Stimulated activated naive CD4-positive, alpha-beta T cell treated with Interleukin-2 at 50 U/mL for 16 hours (primary cell): ENCODE data around the gene SATL1.
"Not testable (repeated sequence)": the region's sequence is repeated elsewhere in the genome, so short reads cannot be mapped to it uniquely, and the experiment has no call there.

Experiments used
- DNase-seq: peaks from one replicate; lab custom pipeline; 2025; lab: John Stamatoyannopoulos, UW

Gene SATL1

DNA sequence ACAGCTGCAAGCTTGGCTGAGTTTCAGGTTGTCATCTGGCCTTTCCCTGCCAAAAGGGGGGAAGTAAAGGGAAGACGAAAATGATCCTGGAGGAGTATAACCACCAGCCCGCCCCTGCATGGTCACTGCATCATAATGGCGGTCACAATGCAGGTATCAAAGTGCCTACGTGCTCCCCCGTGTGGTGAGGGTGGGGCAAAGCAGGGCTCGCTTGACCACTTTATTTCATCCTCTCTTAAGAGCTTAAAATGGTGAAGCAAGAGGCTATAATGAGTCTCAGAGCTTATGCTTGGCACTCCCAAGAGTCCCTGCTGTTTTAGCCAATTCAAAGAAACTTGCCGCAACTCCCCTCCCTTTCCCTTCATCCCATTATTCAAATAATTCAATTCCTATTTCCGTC is 134.3 kb downstream of the SATL1 start:
- no peak for DNase-seq

DNA sequence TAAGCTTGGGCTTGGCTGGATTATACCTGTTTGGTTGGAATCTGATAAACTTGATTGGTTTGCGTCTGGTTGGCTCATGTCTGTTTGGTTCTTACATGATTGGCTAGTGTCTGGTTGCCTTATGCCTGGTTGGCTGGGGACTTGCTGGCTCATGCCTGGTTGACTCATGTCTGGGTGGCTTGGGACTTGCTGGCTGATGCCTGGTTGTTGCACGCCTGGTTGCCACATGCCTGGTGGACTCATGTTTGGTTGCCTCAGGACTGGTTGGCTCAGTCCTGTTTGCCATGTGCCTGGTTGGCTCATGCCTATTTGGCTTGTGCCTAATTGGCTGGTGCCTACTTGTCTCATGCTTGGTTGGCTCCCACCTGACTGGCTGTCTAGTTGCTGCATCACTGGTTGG is 135.4 kb downstream of the SATL1 start:
- DNase-seq = no peak

DNA sequence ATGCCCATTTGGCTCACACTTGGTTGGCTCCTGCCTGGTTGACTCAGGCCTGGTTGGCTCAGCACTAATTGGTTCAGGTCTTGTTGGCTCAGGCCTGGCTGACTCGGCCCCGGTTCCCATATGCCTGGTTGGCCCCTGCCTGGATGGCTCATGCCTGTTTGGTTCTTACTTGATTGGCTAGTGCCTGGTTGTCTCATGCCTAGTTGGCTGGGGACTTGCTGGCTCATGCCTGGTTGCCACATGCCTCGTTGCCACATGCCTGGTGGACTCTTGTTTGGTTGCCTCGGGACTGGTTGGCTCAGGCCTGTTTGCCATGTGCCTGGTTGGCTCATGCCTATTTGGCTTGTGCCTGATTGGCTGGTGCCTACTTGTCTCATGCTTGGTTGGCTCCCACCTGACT is 136.2 kb downstream of the SATL1 start:
- no peak for DNase-seq

DNA sequence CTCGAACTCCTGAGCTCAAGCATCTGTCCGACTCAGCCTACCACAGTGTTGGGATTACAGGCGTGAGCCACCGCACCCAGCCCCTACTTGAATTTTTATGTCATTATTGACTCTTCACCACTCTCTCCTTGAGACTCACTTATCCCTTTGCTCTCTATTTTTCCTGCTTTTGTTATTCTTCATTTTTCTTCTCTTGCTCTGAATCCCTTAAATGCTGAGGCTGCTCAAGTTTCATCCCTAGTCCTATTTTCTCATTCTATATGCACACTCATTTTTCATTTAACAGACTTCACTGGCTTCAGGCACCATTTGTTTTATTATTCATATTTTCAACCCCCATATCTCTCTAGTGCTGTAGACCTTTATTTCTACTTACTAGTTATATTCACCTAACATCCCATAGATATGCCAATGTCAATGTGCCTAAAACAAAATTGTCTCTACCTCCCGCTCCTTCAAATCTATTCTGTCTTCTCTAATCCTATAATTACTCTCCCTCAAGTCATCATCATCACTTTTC is 154.2 kb downstream of the SATL1 start:
- DNase-seq = no peak

DNA sequence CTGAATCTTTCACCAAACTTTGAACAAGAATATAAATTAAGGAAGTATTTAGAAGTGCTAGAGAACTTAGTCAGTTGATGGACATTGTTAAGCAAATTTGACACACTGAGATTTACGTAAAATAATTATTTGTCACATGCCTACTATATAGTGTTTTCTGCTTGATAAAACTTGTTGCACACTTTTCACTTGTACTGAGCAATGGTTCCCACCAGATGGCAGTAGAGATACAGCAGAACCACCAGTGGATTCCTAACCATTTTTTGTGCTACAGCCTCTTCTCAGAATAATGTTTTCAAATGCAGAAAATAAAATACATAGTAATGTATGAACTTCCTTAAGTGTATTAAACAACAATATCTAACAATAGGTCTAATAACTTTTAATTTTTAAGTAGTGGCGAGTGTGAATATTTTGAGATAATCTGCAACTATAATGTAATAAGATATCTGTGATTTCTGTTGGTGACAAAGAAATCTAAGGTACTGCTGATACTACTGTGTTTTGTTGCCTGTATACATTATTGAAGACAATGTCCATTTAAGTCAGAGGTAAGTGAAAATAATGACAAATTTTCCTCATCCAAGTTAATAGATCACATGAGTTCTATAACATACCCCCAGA is 158.7 kb downstream of the SATL1 start:
- no peak for DNase-seq

DNA sequence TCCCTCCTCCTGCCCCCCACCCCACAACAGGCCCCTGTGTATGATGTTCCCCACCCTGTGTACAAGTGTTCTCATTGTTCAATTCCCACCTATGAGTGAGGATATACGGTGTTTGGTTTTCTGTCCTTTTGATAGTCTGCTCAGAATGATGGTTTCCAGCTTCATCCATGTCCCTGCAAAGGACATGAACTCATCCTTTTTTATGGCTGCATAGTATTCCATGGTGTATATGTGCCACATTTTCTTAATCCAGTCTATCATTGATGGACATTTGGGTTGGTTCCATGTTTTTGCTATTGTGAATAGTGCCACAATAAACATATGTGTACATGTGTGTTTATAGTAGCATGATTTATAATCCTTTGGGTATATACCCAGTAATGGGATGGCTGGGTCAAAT is 166.3 kb downstream of the SATL1 start:
- DNase-seq = not testable (repeated sequence)

DNA sequence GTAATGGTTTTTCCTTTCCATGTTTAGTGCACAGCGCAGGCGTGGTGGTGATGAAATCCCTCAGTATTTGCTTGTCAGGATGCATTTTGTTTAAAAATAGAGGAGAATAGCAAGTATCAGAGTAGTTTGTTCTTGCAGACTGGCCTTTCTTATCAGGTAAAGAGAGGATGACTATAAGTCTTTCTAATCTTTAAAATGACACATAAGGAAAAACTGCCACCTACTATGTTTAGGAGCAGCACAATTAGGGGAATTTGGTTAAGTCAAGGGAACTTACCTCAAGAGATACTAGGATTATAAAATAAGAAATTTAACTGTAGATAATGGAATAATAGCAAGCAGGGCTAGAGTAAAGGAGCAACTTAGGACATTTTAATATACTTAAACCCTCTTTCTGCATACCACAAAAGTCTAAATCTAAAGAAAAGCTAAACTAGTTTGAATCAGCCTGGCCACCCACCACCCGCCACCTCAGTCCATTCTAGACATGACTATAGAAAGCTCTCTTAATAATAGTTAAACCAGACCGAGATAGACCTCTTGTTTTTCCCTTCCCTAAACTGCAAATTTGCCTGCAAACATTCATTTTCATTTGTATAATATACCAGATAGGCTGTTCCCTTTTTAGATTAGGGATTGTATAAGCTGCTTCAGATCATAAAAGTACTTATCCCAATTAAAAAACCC is 177.9 kb downstream of the SATL1 start:
- DNase-seq = no peak

DNA sequence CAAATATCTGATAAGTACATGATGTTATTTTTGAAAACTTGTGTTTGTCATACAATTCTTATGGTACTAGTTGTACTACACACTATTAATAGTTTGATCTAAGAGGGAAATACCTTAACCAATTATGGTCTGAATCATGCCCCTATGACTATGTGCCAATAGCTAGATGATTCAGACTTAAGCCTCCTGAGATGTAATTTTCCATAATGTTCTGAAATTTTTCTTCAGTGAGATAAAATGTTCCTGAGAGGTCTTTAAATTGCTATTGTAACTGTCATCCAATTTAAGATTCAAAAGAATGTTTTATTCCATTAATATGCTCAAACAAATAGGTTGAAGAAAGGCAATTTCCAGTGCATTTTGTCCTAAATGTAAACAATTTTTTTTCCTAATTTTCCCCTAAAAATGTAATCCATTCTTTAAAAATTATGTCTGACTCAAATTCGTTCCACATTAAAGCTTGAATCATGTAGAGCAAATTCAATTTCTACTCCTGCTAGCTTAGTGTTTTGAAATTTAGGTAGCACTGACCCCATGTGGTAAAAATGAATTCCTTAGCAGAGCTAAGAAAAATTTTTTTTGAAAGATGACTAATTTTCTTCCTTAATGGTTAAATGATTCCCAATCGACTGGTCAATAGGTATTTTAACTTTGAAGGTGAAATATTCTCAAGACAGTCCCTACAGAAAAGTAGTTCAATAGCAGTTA is 190.8 kb downstream of the SATL1 start:
- no peak for DNase-seq

DNA sequence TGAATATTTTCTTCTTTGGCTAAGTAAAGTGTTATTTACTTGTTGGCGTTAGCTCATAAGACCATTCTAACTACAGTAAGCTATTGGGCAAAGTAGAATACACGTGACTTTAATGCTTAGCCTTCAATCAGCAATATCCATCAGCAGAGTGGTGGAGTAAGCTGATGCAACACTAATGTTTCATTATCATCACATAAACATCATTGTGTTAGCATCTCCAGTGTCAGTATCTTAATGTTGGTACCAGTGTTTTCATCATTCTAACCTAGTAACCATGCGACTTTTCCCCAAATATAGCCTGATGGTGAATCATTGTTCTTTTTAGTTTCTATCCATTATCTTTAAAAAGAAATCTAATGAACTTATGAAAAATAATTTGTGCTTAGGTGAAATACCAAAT is 191.4 kb downstream of the SATL1 start:
- DNase-seq = no peak

DNA sequence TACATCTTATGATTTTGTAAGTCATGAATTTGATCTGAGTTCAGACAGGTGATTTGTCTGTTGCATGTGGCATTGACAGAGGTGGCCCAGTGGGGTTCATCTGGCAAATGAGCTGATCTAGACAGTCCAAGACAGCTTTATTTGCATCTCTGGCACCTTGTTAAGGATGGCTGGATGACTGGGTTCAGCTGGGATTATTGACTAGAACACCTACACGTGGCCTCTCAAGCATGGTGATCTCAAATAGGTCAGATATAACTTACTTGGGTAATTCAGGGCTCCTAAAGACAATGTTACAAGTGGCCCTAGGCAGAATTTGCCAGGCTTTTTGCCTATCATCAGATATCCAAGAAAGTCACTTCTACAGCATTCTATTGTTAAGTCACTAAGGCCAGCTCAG is 192.0 kb downstream of the SATL1 start:
- DNase-seq = no peak
